GM23338 (cell line): ENCODE data around the gene SLC25A47. TPM values are rescaled to one million over a fixed set of nuclear protein-coding genes. Genes with fewer than 3 reads are reported as not detected.

Experiments
- ATAC-seq: fragments of 200-7000 bp; cut with Tn5 transposase; 3 replicates; pipeline ENCODE4 v1.9.1; 2020
- DNase-seq: peaks from one replicate; pipeline ENCODE4 v3.0.0-alpha.2; 2015; ENCODE audit warnings: low spot score
- H2AFZ ChIP-seq: fragments of 200-600 bp; sonication (generic); 2 replicates; pipeline ENCODE4 v1.8.0; 2016; ENCODE audit warnings: antibody characterized with exemption, mild to moderate bottlenecking, moderate library complexity
- H3F3A ChIP-seq: fragments of 200-600 bp; sonication (generic); replicated peaks from 2 replicates; pipeline ENCODE4 v1.8.0; 2017; ENCODE audit warnings: antibody characterized with exemption, mixed run types, low read depth
- H3K27ac ChIP-seq: fragments of 200-600 bp; sonication (generic); 2 replicates; pipeline ENCODE4 v1.6.1; 2016; ENCODE audit warnings: low read depth
- H3K27me3 ChIP-seq: fragments of 200-600 bp; sonication (generic); 2 replicates; pipeline ENCODE4 v1.8.0; 2016; ENCODE audit warnings: mild to moderate bottlenecking, mixed run types, moderate library complexity; ENCODE audit not compliant: insufficient read depth
- H3K36me3 ChIP-seq: fragments of 200-600 bp; sonication (generic); 2 replicates; pipeline ENCODE4 v1.8.0; 2016; ENCODE audit warnings: mild to moderate bottlenecking; ENCODE audit not compliant: insufficient read depth
- H3K4me1 ChIP-seq: fragments of 200-600 bp; sonication (generic); 2 replicates; pipeline ENCODE4 v1.8.0; 2016; ENCODE audit warnings: mild to moderate bottlenecking, moderate library complexity; ENCODE audit not compliant: insufficient read depth
- H3K4me2 ChIP-seq: fragments of 200-600 bp; sonication (generic); 2 replicates; pipeline ENCODE4 v1.7.1; 2017; ENCODE audit warnings: mixed run types
- H3K4me3 ChIP-seq: fragments of 200-600 bp; sonication (generic); 2 replicates; pipeline ENCODE4 v1.6.1; 2016; ENCODE audit warnings: mixed run types
- H3K79me2 ChIP-seq: fragments of 200-600 bp; sonication (generic); replicated peaks from 2 replicates; pipeline ENCODE4 v1.8.0; 2017; ENCODE audit warnings: mild to moderate bottlenecking; ENCODE audit not compliant: insufficient read depth
- H3K9me2 ChIP-seq: fragments of 200-600 bp; sonication (generic); 2 replicates; pipeline ENCODE4 v1.8.0; 2017; ENCODE audit not compliant: insufficient read depth
- H4K20me1 ChIP-seq: fragments of 200-600 bp; sonication (generic); replicated peaks from 2 replicates; pipeline ENCODE4 v1.8.0; 2017; ENCODE audit warnings: mild to moderate bottlenecking; ENCODE audit not compliant: insufficient read depth
- H3K27ac Mint-ChIP-seq: 2 replicates; pipeline ENCODE4 v1.8.0; 2020; ENCODE audit warnings: inconsistent platforms, mild to moderate bottlenecking, moderate library complexity, mixed read lengths
- H3K27me3 Mint-ChIP-seq: 3 replicates; pipeline ENCODE4 v1.8.0; 2022; ENCODE audit warnings: low read depth, mild to moderate bottlenecking, moderate library complexity, mixed read lengths, inconsistent platforms; ENCODE audit not compliant: insufficient read depth, poor library complexity
- H3K36me3 Mint-ChIP-seq: 3 replicates; pipeline ENCODE4 v1.8.0; 2021; ENCODE audit warnings: low read depth, mild to moderate bottlenecking, inconsistent platforms, moderate library complexity, mixed read lengths
- H3K4me1 Mint-ChIP-seq: 3 replicates; pipeline ENCODE4 v1.8.0; 2020; ENCODE audit warnings: mild to moderate bottlenecking, inconsistent platforms, mixed read lengths
- H3K4me3 Mint-ChIP-seq: 3 replicates; pipeline ENCODE4 v1.8.0; 2021; ENCODE audit warnings: moderate library complexity, mild to moderate bottlenecking, inconsistent platforms, mixed read lengths
- H3K9me3 Mint-ChIP-seq: 3 replicates; pipeline ENCODE4 v1.8.0; 2020; ENCODE audit warnings: moderate library complexity, mild to moderate bottlenecking, inconsistent platforms, mixed read lengths
- CREB1 ChIP-seq: fragments of 250-450 bp; sonication (Bioruptor Pico); IDR thresholded peaks from 2 replicates; pipeline ENCODE4 v1.5.0; 2020; ENCODE audit warnings: low read depth, mild to moderate bottlenecking, moderate library complexity
- EZH2 ChIP-seq: fragments of 200-600 bp; sonication (generic); IDR thresholded peaks from one replicate; pipeline ENCODE4 v1.8.0; 2017; ENCODE audit warnings: antibody characterized with exemption, mild to moderate bottlenecking, low read depth; ENCODE audit not compliant: unreplicated experiment
- NANOG ChIP-seq: IDR thresholded peaks from 2 replicates; pipeline ENCODE4 v1.6.1; 2016; ENCODE audit warnings: antibody characterized with exemption, borderline replicate concordance
- STAT1 ChIP-seq: IDR thresholded peaks from one replicate; pipeline ENCODE4 v1.6.1; 2016; ENCODE audit warnings: antibody characterized with exemption; ENCODE audit not compliant: unreplicated experiment
- ZNF114 ChIP-seq: fragments of 250-450 bp; sonication (Bioruptor Pico); IDR thresholded peaks from 2 replicates; pipeline ENCODE4 v1.5.0; 2020; ENCODE audit warnings: mild to moderate bottlenecking, moderate library complexity
- ZNF331 ChIP-seq: fragments of 250-450 bp; sonication (Bioruptor Pico); IDR thresholded peaks from 2 replicates; pipeline ENCODE4 v1.5.0; 2020; ENCODE audit warnings: low read depth, mild to moderate bottlenecking, moderate library complexity
- polyA plus RNA-seq: library from polyadenylated mRNA; unstranded; fragments of >200 nt; fragmentation: Nextera tagmentation; extraction: Ambion mirVana; gene quantifications from 2 replicates; pipeline ENCODE4 v1.2.1, GENCODE V29; 2016
- total RNA-seq: library from RNA; depleted of rRNA; stranded (reverse); fragments of >200 nt; shearing (Covaris generic); gene quantifications from 2 replicates; pipeline ENCODE4 v1.2.3, GENCODE V29; 2014
- TF ChIP-seq, protein P1 (sequence below): fragments of 250-450 bp; sonication (Bioruptor Pico); IDR thresholded peaks from 2 replicates; pipeline ENCODE4 v1.5.0; 2020; ENCODE audit warnings: mild to moderate bottlenecking, moderate library complexity
- TF ChIP-seq, protein P2 (sequence below), 2 experiments: fragments of 200-600 bp in 1 of 2; sonication (generic) in 1 of 2; conservative IDR thresholded peaks; 2 replicates each; pipeline versions ENCODE4 v1.5.1 to v1.6.1; 2016 to 2017; ENCODE audit warnings: antibody characterized with exemption in 2 of 2, low read depth in 2 of 2, mild to moderate bottlenecking in 2 of 2, moderate library complexity in 1 of 2

Gene SLC25A47
- total and polyA plus RNA-seq, 2 experiments from 2014 or later: not detected

DNA sequence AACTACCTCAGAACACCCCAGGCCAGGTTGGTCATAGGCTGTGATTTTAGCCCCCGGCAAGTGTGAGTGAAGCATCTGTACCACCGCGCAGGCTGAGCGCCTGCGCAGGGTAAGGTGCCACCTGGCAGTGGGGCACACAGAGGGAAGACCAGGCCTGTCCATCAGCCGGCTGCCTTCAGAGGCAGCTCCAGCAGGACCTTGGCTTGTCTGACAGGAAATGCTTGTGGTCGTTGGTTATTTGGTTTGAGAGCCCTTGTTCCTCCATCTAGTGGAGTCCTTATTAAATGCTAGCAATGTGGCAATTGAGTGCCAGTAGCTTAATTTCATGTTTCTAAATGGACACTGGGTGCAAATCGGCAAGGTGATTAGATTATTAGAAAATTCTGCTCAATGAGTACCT lies 44.4 kb upstream of the SLC25A47 start:
- Histone ChIP-seq H3K4me3 (no peak overlapping the region), H3F3A (peaks cover 27% of the 10 kb centered on the region; the same call in 1 of the 2 replicates), H4K20me1 (peaks cover 58% of the 10 kb centered on the region), H3K79me2 (peaks cover 91% of the 10 kb centered on the region), H3K27me3 (no peaks in the 10 kb centered on the region), H3K36me3 (peaks cover 5% of the 10 kb centered on the region), H3K27ac (peak overlapping the region; percentile 69; the same call in 1 of the 2 replicates), H2AFZ (no peak overlapping the region), H3K9me2 (no peaks in the 10 kb centered on the region), H3K4me1 (peaks cover 48% of the 10 kb centered on the region), H3K4me2 (no peak overlapping the region)
- no peak for TF ChIP-seq STAT1
- no peak for TF ChIP-seq ZNF331 (CRISPR knock-in tag)
- TF ChIP-seq CREB1 (CRISPR knock-in tag): no peak
- no peak for TF ChIP-seq EZH2
- no peak for TF ChIP-seq ZNF114 (CRISPR knock-in tag)
- TF ChIP-seq NANOG: no peak
- TF ChIP-seq, protein P1, sequence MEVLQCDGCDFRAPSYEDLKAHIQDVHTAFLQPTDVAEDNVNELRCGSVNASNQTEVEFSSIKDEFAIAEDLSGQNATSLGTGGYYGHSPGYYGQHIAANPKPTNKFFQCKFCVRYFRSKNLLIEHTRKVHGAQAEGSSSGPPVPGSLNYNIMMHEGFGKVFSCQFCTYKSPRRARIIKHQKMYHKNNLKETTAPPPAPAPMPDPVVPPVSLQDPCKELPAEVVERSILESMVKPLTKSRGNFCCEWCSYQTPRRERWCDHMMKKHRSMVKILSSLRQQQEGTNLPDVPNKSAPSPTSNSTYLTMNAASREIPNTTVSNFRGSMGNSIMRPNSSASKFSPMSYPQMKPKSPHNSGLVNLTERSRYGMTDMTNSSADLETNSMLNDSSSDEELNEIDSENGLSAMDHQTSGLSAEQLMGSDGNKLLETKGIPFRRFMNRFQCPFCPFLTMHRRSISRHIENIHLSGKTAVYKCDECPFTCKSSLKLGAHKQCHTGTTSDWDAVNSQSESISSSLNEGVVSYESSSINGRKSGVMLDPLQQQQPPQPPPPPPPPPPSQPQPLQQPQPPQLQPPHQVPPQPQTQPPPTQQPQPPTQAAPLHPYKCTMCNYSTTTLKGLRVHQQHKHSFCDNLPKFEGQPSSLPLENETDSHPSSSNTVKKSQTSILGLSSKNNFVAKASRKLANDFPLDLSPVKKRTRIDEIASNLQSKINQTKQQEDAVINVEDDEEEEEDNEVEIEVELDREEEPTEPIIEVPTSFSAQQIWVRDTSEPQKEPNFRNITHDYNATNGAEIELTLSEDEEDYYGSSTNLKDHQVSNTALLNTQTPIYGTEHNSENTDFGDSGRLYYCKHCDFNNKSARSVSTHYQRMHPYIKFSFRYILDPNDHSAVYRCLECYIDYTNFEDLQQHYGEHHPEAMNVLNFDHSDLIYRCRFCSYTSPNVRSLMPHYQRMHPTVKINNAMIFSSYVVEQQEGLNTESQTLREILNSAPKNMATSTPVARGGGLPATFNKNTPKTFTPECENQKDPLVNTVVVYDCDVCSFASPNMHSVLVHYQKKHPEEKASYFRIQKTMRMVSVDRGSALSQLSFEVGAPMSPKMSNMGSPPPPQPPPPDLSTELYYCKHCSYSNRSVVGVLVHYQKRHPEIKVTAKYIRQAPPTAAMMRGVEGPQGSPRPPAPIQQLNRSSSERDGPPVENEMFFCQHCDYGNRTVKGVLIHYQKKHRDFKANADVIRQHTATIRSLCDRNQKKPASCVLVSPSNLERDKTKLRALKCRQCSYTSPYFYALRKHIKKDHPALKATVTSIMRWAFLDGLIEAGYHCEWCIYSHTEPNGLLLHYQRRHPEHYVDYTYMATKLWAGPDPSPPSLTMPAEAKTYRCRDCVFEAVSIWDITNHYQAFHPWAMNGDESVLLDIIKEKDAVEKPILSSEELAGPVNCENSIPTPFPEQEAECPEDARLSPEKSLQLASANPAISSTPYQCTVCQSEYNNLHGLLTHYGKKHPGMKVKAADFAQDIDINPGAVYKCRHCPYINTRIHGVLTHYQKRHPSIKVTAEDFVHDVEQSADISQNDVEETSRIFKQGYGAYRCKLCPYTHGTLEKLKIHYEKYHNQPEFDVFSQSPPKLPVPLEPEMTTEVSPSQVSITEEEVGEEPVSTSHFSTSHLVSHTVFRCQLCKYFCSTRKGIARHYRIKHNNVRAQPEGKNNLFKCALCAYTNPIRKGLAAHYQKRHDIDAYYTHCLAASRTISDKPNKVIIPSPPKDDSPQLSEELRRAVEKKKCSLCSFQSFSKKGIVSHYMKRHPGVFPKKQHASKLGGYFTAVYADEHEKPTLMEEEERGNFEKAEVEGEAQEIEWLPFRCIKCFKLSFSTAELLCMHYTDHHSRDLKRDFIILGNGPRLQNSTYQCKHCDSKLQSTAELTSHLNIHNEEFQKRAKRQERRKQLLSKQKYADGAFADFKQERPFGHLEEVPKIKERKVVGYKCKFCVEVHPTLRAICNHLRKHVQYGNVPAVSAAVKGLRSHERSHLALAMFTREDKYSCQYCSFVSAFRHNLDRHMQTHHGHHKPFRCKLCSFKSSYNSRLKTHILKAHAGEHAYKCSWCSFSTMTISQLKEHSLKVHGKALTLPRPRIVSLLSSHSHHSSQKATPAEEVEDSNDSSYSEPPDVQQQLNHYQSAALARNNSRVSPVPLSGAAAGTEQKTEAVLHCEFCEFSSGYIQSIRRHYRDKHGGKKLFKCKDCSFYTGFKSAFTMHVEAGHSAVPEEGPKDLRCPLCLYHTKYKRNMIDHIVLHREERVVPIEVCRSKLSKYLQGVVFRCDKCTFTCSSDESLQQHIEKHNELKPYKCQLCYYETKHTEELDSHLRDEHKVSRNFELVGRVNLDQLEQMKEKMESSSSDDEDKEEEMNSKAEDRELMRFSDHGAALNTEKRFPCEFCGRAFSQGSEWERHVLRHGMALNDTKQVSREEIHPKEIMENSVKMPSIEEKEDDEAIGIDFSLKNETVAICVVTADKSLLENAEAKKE (CRISPR knock-in tag): no peak
- ATAC-seq (no peak), DNase-seq (no peak)
- no peak overlapping the region for H3K4me3 Mint-ChIP-seq
- H3K27ac Mint-ChIP-seq: no peak overlapping the region
- peaks cover 56% of the 10 kb centered on the region for H3K4me1 Mint-ChIP-seq
- no peaks in the 10 kb centered on the region for H3K9me3 Mint-ChIP-seq
- H3K36me3 Mint-ChIP-seq: peaks cover 27% of the 10 kb centered on the region
- no peaks in the 10 kb centered on the region for H3K27me3 Mint-ChIP-seq

DNA sequence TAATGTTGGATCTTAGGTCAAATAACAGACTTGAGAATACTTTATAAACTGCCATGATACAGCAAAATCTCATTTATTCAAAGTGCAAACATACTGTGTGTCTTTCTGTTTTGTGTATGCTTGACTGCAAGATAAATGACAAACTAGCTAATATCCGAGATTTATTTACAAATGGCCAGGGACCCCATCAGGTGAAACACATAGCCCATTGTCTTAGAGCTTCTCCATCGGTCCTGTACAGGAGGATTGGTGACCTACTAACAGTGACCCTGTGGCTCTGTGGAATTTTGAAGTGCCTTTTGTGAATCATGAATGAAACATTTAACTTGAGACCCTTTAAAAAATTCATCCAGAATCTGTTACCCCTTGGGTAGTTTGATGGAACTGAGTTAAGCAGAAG lies 44.0 kb upstream of the SLC25A47 start:
- H3K4me3 Mint-ChIP-seq: no peak overlapping the region
- H3K4me1 Mint-ChIP-seq: peaks cover 57% of the 10 kb centered on the region
- Histone ChIP-seq H3K79me2 (peaks cover 87% of the 10 kb centered on the region), H3K27ac (no peak overlapping the region), H3K4me2 (no peak overlapping the region), H3K4me3 (no peak overlapping the region), H3K9me2 (no peaks in the 10 kb centered on the region), H3F3A (peaks cover 30% of the 10 kb centered on the region; the same call in 1 of the 2 replicates), H3K27me3 (no peaks in the 10 kb centered on the region), H4K20me1 (peaks cover 53% of the 10 kb centered on the region), H2AFZ (no peak overlapping the region), H3K36me3 (peaks cover 5% of the 10 kb centered on the region), H3K4me1 (peaks cover 48% of the 10 kb centered on the region)
- H3K9me3 Mint-ChIP-seq: no peaks in the 10 kb centered on the region
- peaks cover 4% of the 10 kb centered on the region for H3K27me3 Mint-ChIP-seq
- no peak for DNase-seq
- H3K27ac Mint-ChIP-seq: no peak overlapping the region
- peaks cover 27% of the 10 kb centered on the region for H3K36me3 Mint-ChIP-seq
- ATAC-seq: no peak
- TF ChIP-seq, protein P2, sequence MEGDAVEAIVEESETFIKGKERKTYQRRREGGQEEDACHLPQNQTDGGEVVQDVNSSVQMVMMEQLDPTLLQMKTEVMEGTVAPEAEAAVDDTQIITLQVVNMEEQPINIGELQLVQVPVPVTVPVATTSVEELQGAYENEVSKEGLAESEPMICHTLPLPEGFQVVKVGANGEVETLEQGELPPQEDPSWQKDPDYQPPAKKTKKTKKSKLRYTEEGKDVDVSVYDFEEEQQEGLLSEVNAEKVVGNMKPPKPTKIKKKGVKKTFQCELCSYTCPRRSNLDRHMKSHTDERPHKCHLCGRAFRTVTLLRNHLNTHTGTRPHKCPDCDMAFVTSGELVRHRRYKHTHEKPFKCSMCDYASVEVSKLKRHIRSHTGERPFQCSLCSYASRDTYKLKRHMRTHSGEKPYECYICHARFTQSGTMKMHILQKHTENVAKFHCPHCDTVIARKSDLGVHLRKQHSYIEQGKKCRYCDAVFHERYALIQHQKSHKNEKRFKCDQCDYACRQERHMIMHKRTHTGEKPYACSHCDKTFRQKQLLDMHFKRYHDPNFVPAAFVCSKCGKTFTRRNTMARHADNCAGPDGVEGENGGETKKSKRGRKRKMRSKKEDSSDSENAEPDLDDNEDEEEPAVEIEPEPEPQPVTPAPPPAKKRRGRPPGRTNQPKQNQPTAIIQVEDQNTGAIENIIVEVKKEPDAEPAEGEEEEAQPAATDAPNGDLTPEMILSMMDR (conservative IDR thresholded peaks at IDR 0.05; ENCODE audit: low read depth in 2 of 2): no peak
- no peak for TF ChIP-seq STAT1
